Bronchial epithelial cell (primary cell): ENCODE measurements around the gene IDH2. TPM values are rescaled to one million over a fixed set of nuclear protein-coding genes. Genes with fewer than 3 reads are reported as not detected.

Source experiments
- DNase-seq: peaks from one replicate; pipeline ENCODE4 v3.0.0-alpha.2; 2010; ENCODE audit warnings: low read depth
- FAIRE-seq: peaks from 2 replicates; lab custom pipeline; 2011; peaks lifted over from hg19 to GRCh38; lab: Jason Lieb, UNC
- H3K27me3 ChIP-seq: 2 replicates; pipeline ENCODE4 v1.5.1; 2011; ENCODE audit warnings: low read length; ENCODE audit not compliant: control insufficient read depth, insufficient read depth
- H3K36me3 ChIP-seq: 2 replicates; pipeline ENCODE4 v1.5.1; 2011; ENCODE audit warnings: low read length; ENCODE audit not compliant: control insufficient read depth, insufficient read depth
- H3K4me3 ChIP-seq: 2 replicates; pipeline ENCODE4 v1.5.1; 2011; ENCODE audit warnings: mild to moderate bottlenecking, low read depth, low read length, control low read depth
- CTCF ChIP-seq: IDR thresholded peaks from 2 replicates; pipeline ENCODE4 v1.5.1; 2011; ENCODE audit warnings: mild to moderate bottlenecking, moderate library complexity, low read length, control low read depth, inconsistent platforms; ENCODE audit not compliant: insufficient read depth, severe bottlenecking
- total RNA-seq: library from RNA; depleted of rRNA; stranded (reverse); fragments of >200 nt; gene quantifications from 2 replicates; pipeline ENCODE4 v1.2.1, GENCODE V29; 2014

IDH2 gene
- total RNA-seq, 1 donor from 2014 or later = 29.5 TPM

- no peak overlapping the region for H3K4me3 ChIP-seq
- DNase-seq (no peak), FAIRE-seq (no peak)
- TF ChIP-seq CTCF = no peak
- no peaks in the 10 kb centered on the region for H3K27me3 ChIP-seq
- peaks cover 10% of the 10 kb centered on the region for H3K36me3 ChIP-seq
Measured at GRCh38 chr15:90065682-90066049, 36.6 kb downstream of the IDH2 start.

GRCh38 chr15:90064911-90065681 lies 37.2 kb downstream of the IDH2 start:
- DNase-seq (no peak), FAIRE-seq (no peak)
- no peak for TF ChIP-seq CTCF
- no peaks in the 10 kb centered on the region for H3K27me3 ChIP-seq
- peaks cover 10% of the 10 kb centered on the region for H3K36me3 ChIP-seq
- no peak overlapping the region for H3K4me3 ChIP-seq

GRCh38 chr15:90063770-90064247 lies 38.5 kb downstream of the IDH2 start:
- no peak for TF ChIP-seq CTCF
- Histone ChIP-seq H3K27me3 (no peaks in the 10 kb centered on the region), H3K4me3 (no peak overlapping the region), H3K36me3 (peaks cover 10% of the 10 kb centered on the region)
- DNase-seq = no peak
- no peak for FAIRE-seq

- DNase-seq = no peak
- FAIRE-seq = no peak
- no peak overlapping the region for H3K4me3 ChIP-seq
- H3K36me3 ChIP-seq = peaks cover 8% of the 10 kb centered on the region
- H3K27me3 ChIP-seq = no peaks in the 10 kb centered on the region
- no peak for TF ChIP-seq CTCF
Measured at GRCh38 chr15:90062973-90063769, 39.1 kb downstream of the IDH2 start.

GRCh38 chr15:90062462-90062932 lies 39.8 kb downstream of the IDH2 start:
- no peak overlapping the region for H3K4me3 ChIP-seq
- H3K27me3 ChIP-seq = no peaks in the 10 kb centered on the region
- DNase-seq = peak; percentile 83
- no peak for TF ChIP-seq CTCF
- no peak for FAIRE-seq
- peaks cover 4% of the 10 kb centered on the region for H3K36me3 ChIP-seq
